ENCODE data around the gene GRIK3.

GRIK3 gene

GRCh38 chr1:36804669-36805314 is 229.5 kb downstream of the GRIK3 start:
- H3K27me3 ChIP-seq (ENCODE audit: insufficient read depth, low read length): peaks cover 14% of the 10 kb centered on the region
- no peaks in the 10 kb centered on the region for H3K9me3 ChIP-seq (ENCODE audit: low read length)
- H2AFZ ChIP-seq (ENCODE audit: low read depth, low read length): no peak overlapping the region
- H3K4me1 ChIP-seq (ENCODE audit: insufficient read depth, low read length): no peaks in the 10 kb centered on the region
- H3K36me3 ChIP-seq (ENCODE audit: insufficient read depth, low read length): no peaks in the 10 kb centered on the region
- no peak overlapping the region for H3K4me3 ChIP-seq (ENCODE audit: low read length)

GRCh38 chr1:36803868-36804570 is 230.3 kb downstream of the GRIK3 start:
- peaks cover 14% of the 10 kb centered on the region for H3K27me3 ChIP-seq (ENCODE audit: insufficient read depth, low read length)
- H3K4me1 ChIP-seq (ENCODE audit: insufficient read depth, low read length): no peaks in the 10 kb centered on the region
- H2AFZ ChIP-seq (ENCODE audit: low read depth, low read length): no peak overlapping the region
- H3K9me3 ChIP-seq (ENCODE audit: low read length): no peaks in the 10 kb centered on the region
- H3K36me3 ChIP-seq (ENCODE audit: insufficient read depth, low read length): no peaks in the 10 kb centered on the region
- no peak overlapping the region for H3K4me3 ChIP-seq (ENCODE audit: low read length)

- Histone ChIP-seq H3K4me1 (ENCODE audit: insufficient read depth, low read length) (no peaks in the 10 kb centered on the region), H3K4me3 (ENCODE audit: low read length) (no peak overlapping the region), H2AFZ (ENCODE audit: low read depth, low read length) (no peak overlapping the region), H3K27me3 (ENCODE audit: insufficient read depth, low read length) (peaks cover 7% of the 10 kb centered on the region), H3K36me3 (ENCODE audit: insufficient read depth, low read length) (no peaks in the 10 kb centered on the region), H3K9me3 (ENCODE audit: low read length) (no peaks in the 10 kb centered on the region)
Observed at GRCh38 chr1:36802018-36802417, 232.3 kb downstream of the GRIK3 start.

GRCh38 chr1:36797761-36798160 is 236.6 kb downstream of the GRIK3 start:
- Histone ChIP-seq H3K36me3 (ENCODE audit: insufficient read depth, low read length) (no peaks in the 10 kb centered on the region), H3K4me3 (ENCODE audit: low read length) (no peak overlapping the region), H2AFZ (ENCODE audit: low read depth, low read length) (no peak overlapping the region), H3K9me3 (ENCODE audit: low read length) (no peaks in the 10 kb centered on the region), H3K27me3 (ENCODE audit: insufficient read depth, low read length) (no peaks in the 10 kb centered on the region), H3K4me1 (ENCODE audit: insufficient read depth, low read length) (no peaks in the 10 kb centered on the region)

- Histone ChIP-seq H3K36me3 (ENCODE audit: insufficient read depth, low read length) (no peaks in the 10 kb centered on the region), H3K9me3 (ENCODE audit: low read length) (no peaks in the 10 kb centered on the region), H3K27me3 (ENCODE audit: insufficient read depth, low read length) (no peaks in the 10 kb centered on the region), H3K4me3 (ENCODE audit: low read length) (no peak overlapping the region), H3K4me1 (ENCODE audit: insufficient read depth, low read length) (no peaks in the 10 kb centered on the region), H2AFZ (ENCODE audit: low read depth, low read length) (no peak overlapping the region)
Observed at GRCh38 chr1:36796733-36797132, 237.6 kb downstream of the GRIK3 start.

GRCh38 chr1:36796106-36796590 is 238.2 kb downstream of the GRIK3 start:
- no peaks in the 10 kb centered on the region for H3K36me3 ChIP-seq (ENCODE audit: insufficient read depth, low read length)
- no peaks in the 10 kb centered on the region for H3K4me1 ChIP-seq (ENCODE audit: insufficient read depth, low read length)
- H2AFZ ChIP-seq (ENCODE audit: low read depth, low read length): no peak overlapping the region
- no peaks in the 10 kb centered on the region for H3K9me3 ChIP-seq (ENCODE audit: low read length)
- H3K27me3 ChIP-seq (ENCODE audit: insufficient read depth, low read length): no peaks in the 10 kb centered on the region
- H3K4me3 ChIP-seq (ENCODE audit: low read length): no peak overlapping the region

- Histone ChIP-seq H3K4me1 (ENCODE audit: insufficient read depth, low read length) (no peaks in the 10 kb centered on the region), H3K4me3 (ENCODE audit: low read length) (no peak overlapping the region), H2AFZ (ENCODE audit: low read depth, low read length) (no peak overlapping the region), H3K9me3 (ENCODE audit: low read length) (no peaks in the 10 kb centered on the region), H3K27me3 (ENCODE audit: insufficient read depth, low read length) (no peaks in the 10 kb centered on the region), H3K36me3 (ENCODE audit: insufficient read depth, low read length) (no peaks in the 10 kb centered on the region)
Observed at GRCh38 chr1:36794460-36794859, 239.9 kb downstream of the GRIK3 start.

- Histone ChIP-seq H3K36me3 (ENCODE audit: insufficient read depth, low read length) (no peaks in the 10 kb centered on the region), H3K9me3 (ENCODE audit: low read length) (no peaks in the 10 kb centered on the region), H3K4me1 (ENCODE audit: insufficient read depth, low read length) (no peaks in the 10 kb centered on the region), H2AFZ (ENCODE audit: low read depth, low read length) (no peak overlapping the region), H3K4me3 (ENCODE audit: low read length) (no peak overlapping the region), H3K27me3 (ENCODE audit: insufficient read depth, low read length) (no peaks in the 10 kb centered on the region)
Observed at GRCh38 chr1:36793452-36793851, 240.9 kb downstream of the GRIK3 start.

- no peaks in the 10 kb centered on the region for H3K36me3 ChIP-seq (ENCODE audit: insufficient read depth, low read length)
- H2AFZ ChIP-seq (ENCODE audit: low read depth, low read length): no peak overlapping the region
- no peak overlapping the region for H3K4me3 ChIP-seq (ENCODE audit: low read length)
- no peaks in the 10 kb centered on the region for H3K4me1 ChIP-seq (ENCODE audit: insufficient read depth, low read length)
- H3K9me3 ChIP-seq (ENCODE audit: low read length): no peaks in the 10 kb centered on the region
- H3K27me3 ChIP-seq (ENCODE audit: insufficient read depth, low read length): no peaks in the 10 kb centered on the region
Observed at GRCh38 chr1:36792292-36792691, 242.0 kb downstream of the GRIK3 start.

- H2AFZ ChIP-seq (ENCODE audit: low read depth, low read length): no peak overlapping the region
- no peak overlapping the region for H3K4me3 ChIP-seq (ENCODE audit: low read length)
- no peaks in the 10 kb centered on the region for H3K9me3 ChIP-seq (ENCODE audit: low read length)
- no peaks in the 10 kb centered on the region for H3K36me3 ChIP-seq (ENCODE audit: insufficient read depth, low read length)
- no peaks in the 10 kb centered on the region for H3K27me3 ChIP-seq (ENCODE audit: insufficient read depth, low read length)
- no peaks in the 10 kb centered on the region for H3K4me1 ChIP-seq (ENCODE audit: insufficient read depth, low read length)
Observed at GRCh38 chr1:36790191-36790590, 244.1 kb downstream of the GRIK3 start.

GRCh38 chr1:36789535-36789934 is 244.8 kb downstream of the GRIK3 start:
- no peak overlapping the region for H2AFZ ChIP-seq (ENCODE audit: low read depth, low read length)
- H3K4me3 ChIP-seq (ENCODE audit: low read length): no peak overlapping the region
- no peaks in the 10 kb centered on the region for H3K4me1 ChIP-seq (ENCODE audit: insufficient read depth, low read length)
- no peaks in the 10 kb centered on the region for H3K36me3 ChIP-seq (ENCODE audit: insufficient read depth, low read length)
- no peaks in the 10 kb centered on the region for H3K9me3 ChIP-seq (ENCODE audit: low read length)
- H3K27me3 ChIP-seq (ENCODE audit: insufficient read depth, low read length): no peaks in the 10 kb centered on the region

- Histone ChIP-seq H3K36me3 (ENCODE audit: insufficient read depth, low read length) (no peaks in the 10 kb centered on the region), H2AFZ (ENCODE audit: low read depth, low read length) (no peak overlapping the region)
Observed at GRCh38 chr1:36787312-36787913, 246.9 kb downstream of the GRIK3 start.

GRCh38 chr1:36786425-36786824 is 247.9 kb downstream of the GRIK3 start:
- no peaks in the 10 kb centered on the region for H3K9me3 ChIP-seq (ENCODE audit: low read length)
- no peak overlapping the region for H2AFZ ChIP-seq (ENCODE audit: low read depth, low read length)
- peaks cover 4% of the 10 kb centered on the region for H3K27me3 ChIP-seq (ENCODE audit: insufficient read depth, low read length)
- H3K36me3 ChIP-seq (ENCODE audit: insufficient read depth, low read length): no peaks in the 10 kb centered on the region
- H3K4me3 ChIP-seq (ENCODE audit: low read length): no peak overlapping the region
- H3K4me1 ChIP-seq (ENCODE audit: insufficient read depth, low read length): no peaks in the 10 kb centered on the region

More at GRCh38 chr1:36787312-36787913, 246.9 kb downstream of the GRIK3 start:
- Histone ChIP-seq H3K9me3 (ENCODE audit: low read length) (no peaks in the 10 kb centered on the region), H3K4me3 (ENCODE audit: low read length) (no peak overlapping the region), H3K4me1 (ENCODE audit: insufficient read depth, low read length) (no peaks in the 10 kb centered on the region), H3K27me3 (ENCODE audit: insufficient read depth, low read length) (peaks cover 4% of the 10 kb centered on the region)
